HG02852 (cell line): ENCODE data around the gene ARL13B.
"Not testable (repeated sequence)": the region's sequence is repeated elsewhere in the genome, so short reads cannot be mapped to it uniquely, and the experiment has no call there.

Source experiments
- ATAC-seq: cut with Tn5 transposase; IDR thresholded peaks from one replicate; pipeline ENCODE4 v1.9.1; 2021; ENCODE audit warnings: mild to moderate bottlenecking, moderate library complexity; ENCODE audit not compliant: unreplicated experiment

The ARL13B gene

GRCh38 chr3:93992207-93992606 is 12.3 kb downstream of the ARL13B start:
- ATAC-seq: no peak

GRCh38 chr3:93994056-93994455 is 14.1 kb downstream of the ARL13B start:
- no peak for ATAC-seq

DNA sequence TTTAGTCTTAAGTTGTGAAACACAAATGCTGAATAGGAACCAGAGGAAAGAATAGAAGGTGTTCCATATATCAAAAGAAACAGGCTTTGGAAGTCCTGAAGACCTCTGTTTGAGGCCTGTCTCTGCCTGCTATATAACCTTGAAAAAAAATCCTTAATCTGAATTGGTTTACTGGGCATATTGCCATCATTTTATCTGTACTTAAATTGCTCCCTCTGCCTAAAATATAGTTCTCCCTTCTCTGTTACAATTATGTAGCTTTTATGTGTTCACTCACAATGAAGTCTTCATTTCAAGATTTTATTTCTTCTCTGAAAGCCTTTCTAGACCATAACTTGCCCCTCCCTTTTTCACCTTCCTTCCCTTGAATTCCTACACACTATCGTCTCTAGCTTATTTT is 21.2 kb downstream of the ARL13B start:
- ATAC-seq: no peak

DNA sequence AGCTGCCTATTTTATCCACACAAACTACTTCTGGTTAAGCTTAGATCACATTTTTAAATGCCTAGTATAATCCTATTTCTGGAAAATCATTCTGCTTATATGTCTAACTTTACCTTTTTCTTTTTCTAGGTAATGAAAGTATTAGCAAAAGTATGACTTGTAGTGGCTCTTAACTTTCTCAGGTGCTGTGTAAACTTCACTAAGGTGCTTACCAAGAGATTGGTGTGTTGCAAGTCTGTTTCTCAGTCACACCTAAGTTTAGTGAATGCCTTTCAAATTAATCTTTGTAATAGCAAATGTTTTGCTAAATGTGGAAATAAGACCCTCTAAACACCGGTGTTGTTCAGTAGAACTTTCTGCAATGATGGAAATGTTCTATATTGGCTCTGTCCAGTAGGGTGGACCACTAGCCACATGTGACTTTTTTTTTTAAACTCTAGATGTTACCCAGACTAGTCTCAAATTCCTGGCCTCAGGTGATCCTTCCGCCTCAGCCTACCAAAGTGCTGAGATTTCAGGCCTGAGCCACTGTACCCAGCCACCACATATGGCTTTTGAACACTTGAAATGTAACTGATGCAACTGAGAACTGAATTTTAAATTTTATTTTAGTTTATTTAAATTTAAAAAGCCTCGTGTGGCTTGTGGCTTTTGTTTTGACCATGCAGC is 22.0 kb downstream of the ARL13B start:
- no peak for ATAC-seq

GRCh38 chr3:94004301-94004910 is 24.5 kb downstream of the ARL13B start:
- peak; percentile 90 for ATAC-seq

DNA sequence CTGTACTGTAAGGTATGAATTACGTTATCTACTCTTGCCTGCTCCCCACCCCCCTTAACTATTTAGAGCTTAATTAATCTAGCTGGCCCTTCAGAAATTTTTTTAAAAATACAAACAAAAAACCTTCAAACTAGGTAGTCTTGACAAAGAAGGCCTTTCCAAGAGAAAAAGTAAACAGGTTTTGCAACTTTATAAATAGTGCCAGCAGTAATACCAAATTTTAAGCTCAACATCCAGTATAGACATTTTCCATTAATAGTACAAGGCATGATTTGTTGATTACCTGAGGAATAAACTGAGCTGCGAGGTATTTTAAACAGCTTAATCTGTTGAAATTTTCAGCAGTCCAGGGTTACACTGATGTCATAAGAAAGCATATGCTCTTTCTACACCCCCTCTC is 28.3 kb downstream of the ARL13B start:
- ATAC-seq: no peak

DNA sequence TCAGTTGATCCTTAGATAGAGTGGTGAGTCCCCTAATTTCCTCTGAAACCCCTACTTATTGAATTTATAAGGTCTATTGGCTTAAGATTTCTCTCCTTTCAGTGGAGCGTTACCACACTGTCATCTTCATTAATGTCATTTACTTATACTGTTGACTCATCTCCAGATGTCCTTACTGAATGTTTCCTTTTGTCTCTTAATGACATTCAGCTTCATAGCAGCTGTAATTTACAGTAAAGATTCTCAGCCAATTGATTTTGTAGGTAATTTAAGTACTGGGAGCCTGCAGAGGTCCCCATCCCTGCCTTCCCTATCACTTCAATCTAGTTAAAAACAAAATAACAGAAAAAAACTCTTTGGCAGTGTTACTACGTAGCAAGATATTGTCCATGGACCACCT is 29.7 kb downstream of the ARL13B start:
- ATAC-seq: no peak

DNA sequence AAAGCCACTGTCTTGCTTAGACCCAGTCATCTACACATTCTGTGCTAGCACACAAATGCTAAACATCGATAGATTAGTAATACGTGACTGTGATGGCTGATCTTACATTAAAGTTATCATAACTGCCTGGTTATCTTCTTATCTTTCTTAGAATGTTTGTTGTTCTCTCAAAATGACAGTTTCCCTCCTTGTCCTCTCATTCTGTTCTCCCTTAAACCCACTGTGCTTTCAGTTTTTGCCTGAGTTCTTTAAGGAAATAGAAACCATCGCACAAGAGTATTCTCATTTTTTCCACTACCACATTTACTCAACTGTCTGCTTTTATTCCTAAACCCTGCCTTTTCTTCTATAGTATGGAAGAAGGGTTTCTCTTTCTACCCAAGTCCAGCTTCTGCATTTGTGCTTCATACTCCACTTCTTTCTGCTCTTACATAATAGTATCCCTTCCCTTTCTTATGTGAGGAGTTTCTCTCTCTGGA is 31.3 kb downstream of the ARL13B start:
- ATAC-seq: no peak

- ATAC-seq: no peak
These were observed 32.2 kb downstream of the ARL13B start for GRCh38 chr3:94012185-94012584.

GRCh38 chr3:94015025-94015424 is 35.1 kb downstream of the ARL13B start:
- no peak for ATAC-seq

DNA sequence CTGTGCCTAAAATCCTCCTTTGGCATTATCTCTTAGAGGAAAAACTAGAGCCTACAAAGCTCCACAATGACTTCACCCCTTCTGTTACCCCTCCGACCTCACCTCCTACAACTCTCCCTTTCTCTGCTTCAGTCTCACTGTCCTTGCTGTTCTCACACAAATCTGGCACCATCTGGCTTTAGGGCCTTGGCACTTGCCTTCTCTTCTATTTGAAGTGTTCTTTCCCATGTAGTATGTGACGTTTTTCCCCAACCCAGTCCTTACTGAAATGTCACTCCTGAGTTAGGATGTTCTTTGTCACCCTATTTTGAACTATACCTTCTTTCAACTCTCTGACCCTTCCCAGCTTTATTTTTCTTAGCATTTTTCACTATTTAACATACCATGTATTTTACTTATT is 39.7 kb downstream of the ARL13B start:
- no peak for ATAC-seq

DNA sequence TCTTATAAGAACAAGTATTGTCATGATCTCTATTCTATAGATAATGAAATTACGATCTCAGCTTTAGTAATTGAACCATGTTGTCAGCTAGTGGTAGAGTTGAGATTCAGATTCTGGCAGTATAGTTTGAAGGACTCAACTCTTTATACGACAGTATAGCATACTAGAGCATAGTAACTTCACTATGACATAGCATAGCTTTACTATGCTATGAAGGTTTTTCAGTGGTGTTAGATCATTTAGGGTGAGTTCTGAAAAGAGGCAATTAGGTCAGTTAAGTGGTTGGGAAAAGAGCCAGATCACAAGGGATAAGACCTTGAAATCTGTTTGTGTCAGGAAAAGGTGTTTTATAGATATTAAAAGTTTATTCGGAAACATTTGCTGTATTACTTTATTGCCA is 40.3 kb downstream of the ARL13B start:
- ATAC-seq: no peak

- ATAC-seq: no peak
These were observed 44.4 kb downstream of the ARL13B start for GRCh38 chr3:94024385-94024784.

GRCh38 chr3:94026623-94027022 is 46.7 kb downstream of the ARL13B start:
- no peak for ATAC-seq

DNA sequence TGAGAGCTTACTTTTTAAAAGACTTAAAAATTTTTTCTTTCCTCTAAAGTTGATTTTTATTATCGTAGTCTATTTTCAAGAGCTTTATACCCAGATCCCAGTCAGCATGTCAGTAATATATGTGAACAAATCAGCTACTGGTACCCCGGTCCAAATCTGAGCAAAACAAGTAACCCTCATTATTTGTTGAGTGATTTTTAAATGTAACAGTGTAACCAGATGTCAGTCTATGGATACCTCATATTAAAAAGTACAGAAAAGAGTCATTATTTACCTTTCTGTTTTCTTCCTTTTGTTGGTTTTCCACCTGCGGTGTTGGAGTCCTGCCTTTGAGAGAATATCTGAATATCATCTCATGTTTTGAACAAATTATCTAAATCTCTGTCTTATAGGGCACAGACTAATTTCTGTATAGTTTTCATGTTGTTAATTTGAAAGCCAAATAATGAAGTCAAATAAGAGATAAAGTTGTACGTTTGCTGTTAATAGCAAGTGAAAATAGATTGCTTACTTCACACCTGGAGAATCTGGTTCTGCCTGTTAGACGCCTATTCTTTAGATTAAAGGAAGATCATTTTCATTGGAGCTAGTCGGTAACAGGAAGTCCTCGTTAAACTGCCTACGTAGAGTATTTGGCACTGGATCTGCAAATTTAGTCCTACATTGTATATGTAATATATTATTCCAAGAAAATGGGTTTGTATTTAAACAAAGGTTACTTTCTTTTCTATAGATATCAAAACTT is 48.3 kb downstream of the ARL13B start, which contains the start of gene STX19:
Gene STX19, minus strand, starts transcription at position 505 of the 745 bp plus-strand sequence. CDS start 13,328 bp downstream, outside the sequence.
- ATAC-seq: no peak

DNA sequence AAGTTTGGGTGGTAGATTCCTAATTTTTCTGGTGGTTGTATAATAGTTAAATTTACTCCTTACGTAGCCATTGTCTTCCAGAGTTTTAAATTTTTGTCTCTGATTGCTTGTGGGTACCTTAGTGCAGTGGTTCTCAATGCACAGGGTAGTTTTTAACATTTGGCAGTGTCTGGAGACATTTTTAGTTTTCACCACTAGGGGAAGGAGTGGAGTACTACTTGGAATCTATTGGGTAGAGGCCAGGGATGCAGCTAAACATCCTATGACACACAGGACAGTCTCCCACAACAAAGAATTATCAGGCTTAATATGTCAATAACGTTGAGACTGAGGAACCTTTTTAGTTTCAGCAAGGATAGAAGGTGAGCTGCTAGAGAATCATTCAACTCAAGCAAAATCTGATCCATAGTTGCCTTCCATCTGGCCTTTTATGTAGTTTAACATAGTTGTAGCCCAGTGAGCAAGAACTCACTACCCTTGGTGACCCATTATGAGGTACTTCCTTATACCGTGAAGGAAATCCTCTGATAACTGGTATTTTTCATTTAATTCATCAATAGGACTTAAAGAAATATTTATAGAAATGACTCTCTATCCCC is 57.1 kb downstream of the ARL13B start:
- peak; percentile 84 for ATAC-seq

DNA sequence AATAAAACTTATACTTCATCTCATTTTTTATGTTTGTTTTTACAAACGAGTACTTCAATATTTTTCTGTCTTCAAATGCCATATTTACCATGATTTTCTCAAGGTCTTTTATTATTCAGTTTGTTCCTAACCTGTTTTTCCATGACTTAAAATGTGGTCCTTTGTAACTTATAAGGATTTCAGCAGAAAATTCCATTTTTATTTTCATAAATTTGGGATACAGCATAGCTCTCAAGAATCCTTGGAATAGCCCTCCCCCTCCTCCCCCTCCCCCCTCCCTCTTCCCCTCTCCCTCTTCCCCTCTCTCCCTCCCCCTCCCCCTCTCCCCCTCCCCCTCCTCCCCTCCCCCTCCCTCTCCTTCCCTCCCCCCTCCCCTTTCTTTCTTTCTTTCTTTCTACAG is 63.3 kb downstream of the ARL13B start:
- no peak for ATAC-seq

DNA sequence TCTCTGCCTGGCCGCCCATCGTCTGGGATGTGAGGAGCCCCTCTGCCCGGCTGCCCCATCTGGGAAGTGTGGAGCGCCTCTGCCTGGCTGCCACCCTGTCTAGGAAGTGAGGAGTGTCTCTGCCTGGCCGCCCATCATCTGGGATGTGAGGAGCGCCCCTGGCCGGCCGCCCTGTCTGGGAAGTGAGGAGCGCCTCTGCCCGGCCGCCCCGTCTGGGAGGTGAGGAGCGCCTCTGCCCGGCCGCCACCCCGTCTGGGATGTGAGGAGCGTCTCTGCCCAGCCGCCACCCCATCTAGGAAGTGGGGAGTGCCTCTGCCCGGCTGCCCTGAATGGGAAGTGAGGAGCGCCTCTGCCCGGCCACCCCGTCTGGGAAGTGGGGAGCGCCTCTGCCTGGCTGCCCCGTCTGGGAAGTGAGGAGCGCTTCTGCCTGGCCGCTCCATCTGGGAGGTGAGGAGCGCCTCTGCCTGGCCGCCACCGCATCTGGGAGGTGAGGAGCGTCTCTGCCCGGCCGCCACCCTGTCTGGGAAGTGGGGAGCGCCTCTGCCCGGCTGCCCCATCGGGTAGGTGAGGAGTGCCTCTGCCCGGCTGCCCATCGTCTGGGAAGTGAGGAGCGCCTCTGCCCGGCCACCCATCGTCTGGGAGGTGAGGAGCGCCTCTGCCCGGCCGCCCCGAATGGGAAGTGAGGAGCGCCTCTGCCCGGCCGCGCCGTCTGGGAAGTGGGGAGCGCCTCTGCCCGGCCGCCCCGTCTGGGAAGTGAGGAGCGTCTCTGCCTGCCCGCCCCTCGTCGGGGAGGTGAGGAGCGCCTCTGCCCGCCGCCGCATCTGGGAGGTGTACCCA is 64.4 kb downstream of the ARL13B start:
- not testable (repeated sequence) for ATAC-seq

GRCh38 chr3:94046533-94046932 is 66.6 kb downstream of the ARL13B start:
- no peak for ATAC-seq

- no peak for ATAC-seq
These were observed 69.3 kb downstream of the ARL13B start for GRCh38 chr3:94049267-94049666.

DNA sequence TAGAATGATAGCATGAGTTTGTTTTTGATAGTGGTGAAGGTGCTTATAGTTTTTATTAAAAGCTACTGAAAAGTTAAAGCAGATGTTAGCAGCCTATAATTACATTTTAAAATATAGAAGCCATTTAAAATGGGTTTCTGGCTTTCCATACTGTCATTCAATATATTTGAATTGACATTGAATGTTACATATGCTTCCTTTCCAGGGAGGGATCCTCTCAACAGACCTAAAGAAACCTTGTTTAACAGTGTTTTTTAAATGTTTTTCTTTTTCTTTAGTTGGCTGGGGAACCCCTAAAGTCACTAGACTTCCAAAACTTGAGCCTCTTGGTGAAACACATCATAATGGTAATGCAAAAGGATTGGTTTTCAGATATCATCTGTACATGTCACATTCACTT is 70.6 kb downstream of the ARL13B start:
- ATAC-seq: no peak
